Stimulated activated CD8-positive, alpha-beta memory T cell treated with anti-CD3 and anti-CD28 coated beads, Interleukin-4, amount 100 ng/mL, for 24 hours (primary cell): ENCODE results near the gene CHURC1.

Experiments
- DNase-seq: peaks from one replicate; pipeline ENCODE4 v3.0.0-alpha.2; 2020; ENCODE audit warnings: low read depth

Gene CHURC1

DNA sequence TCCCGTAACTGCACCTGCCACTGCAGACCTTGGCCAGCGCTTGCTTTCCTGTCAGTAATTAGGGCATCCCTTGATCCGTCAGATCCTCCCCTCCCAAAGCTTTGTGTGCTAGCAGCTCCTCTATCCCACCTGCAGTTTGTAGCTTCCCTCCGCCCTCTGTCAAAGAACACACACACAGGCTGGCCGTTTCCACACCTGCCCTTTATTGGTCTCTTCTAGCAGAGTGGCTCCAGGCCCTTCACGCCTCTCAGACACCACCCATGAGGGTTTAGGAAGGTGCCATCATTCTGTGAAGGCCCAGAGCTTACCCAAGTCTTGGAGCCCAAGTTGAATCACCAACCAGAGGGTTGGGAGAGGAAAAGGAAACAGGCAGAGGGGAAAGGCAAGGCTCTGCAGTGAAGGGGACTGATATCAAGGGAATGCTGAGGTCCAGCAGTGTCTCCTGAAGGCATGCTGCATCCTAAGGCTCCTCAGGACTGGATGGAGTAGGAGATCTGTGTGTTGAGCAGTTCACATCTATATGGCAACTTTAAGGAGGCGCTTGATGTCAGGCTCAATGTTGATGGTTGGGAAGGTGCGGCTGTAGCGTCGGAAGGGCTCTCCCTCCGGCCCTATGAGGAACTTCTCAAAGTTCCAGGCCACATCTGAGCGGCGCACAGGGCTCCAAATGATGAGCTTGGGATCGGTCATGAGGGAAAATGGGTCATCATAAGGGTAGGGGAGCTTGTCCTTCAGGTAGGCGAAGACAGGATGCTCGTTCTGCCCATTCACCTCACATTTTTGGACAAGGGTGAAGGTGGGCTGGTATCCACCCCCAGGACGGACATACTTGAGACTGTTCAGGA is 24.9 kb downstream of the CHURC1 start:
- DNase-seq = no peak

DNA sequence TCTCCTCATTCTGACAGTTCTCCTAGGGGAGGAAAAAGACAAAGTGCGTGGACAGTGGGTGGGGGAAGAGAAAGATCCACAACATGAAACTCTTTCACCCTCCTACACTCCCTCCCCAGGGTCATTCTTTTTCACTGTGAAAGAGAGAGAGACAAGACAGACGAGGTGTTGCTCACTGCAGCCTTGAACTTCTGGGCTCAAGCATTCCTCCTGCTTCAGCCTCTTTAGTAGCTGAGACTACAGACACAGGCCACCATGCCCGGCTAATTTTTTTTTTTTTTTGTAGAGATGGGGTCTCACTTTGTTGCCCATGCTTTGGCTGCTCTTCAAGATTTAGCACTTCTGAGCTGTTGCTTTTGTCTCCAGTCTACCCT is 25.5 kb downstream of the CHURC1 start:
- no peak for DNase-seq

DNA sequence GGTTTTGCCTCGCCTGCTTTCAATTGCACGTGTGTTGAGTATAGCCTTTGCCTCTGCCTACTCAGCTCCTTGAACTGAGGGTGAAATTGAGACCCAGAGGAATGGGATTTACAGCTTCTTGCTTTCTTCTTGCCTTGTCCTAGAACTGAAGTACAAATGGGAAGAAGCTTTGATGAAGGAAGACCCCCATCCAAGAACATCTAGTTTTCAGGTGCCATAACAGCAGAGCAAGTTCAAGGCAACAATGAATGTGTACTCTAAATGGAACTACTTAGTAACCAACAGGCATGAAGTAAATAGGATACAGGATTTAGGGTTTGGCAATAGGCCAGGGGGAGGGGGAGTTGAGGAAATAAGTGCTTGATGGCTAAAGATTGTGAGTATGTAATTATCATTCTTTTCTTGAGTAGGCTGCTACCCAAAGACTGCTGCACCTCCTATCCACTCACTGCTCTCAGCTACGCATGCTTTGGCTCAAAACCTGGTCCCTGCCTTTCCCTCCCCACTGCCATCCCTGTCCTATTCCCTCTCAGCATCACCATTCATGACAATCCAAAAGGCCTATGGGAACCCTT is 26.2 kb downstream of the CHURC1 start:
- no peak for DNase-seq

DNA sequence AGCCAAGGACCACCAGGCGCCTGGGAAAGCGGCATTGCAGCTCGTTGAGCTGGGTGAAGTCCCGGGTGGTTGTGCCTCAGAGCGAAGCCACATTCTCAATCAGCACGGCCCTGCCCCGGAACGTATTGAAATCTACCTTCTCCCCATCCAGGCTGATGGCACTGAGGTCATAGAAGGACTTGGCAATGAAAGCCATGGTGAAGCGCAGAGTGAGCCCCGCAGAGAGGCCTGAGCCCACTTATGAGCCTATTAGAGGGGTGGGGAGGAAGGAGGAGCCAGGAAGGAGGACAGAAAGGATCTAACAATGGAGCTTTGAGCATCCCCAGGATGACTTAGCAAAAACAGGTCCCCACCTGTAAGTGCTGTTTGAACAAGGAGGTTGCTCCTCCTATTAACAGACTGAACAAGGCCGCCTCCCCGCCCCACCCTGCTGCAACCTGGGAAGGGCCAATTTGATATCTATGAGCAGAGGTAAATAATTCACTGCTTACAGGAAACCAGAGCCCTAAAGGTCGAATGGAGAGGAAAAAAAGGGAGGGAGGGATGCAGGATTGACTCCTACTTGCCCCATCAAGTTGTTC is 28.4 kb downstream of the CHURC1 start, which contains the start of gene GPX2:
TSS of gene GPX2 (minus strand) at position 215 of the 581 bp plus-strand sequence. CDS start at position 196, 19 bp downstream.
- no peak for DNase-seq

- DNase-seq = no peak
These were observed 29.3 kb downstream of the CHURC1 start for GRCh38 chr14:64943556-64943955.

GRCh38 chr14:64944041-64944440 is 29.8 kb downstream of the CHURC1 start:
- no peak for DNase-seq

- no peak for DNase-seq
These were observed 30.6 kb downstream of the CHURC1 start for GRCh38 chr14:64944861-64945260.

GRCh38 chr14:64945431-64946178 is 31.4 kb downstream of the CHURC1 start:
- DNase-seq = no peak

- DNase-seq = no peak
These were observed 32.2 kb downstream of the CHURC1 start for GRCh38 chr14:64946310-64947045.

GRCh38 chr14:64947710-64948611 is 33.7 kb downstream of the CHURC1 start:
- no peak for DNase-seq

DNA sequence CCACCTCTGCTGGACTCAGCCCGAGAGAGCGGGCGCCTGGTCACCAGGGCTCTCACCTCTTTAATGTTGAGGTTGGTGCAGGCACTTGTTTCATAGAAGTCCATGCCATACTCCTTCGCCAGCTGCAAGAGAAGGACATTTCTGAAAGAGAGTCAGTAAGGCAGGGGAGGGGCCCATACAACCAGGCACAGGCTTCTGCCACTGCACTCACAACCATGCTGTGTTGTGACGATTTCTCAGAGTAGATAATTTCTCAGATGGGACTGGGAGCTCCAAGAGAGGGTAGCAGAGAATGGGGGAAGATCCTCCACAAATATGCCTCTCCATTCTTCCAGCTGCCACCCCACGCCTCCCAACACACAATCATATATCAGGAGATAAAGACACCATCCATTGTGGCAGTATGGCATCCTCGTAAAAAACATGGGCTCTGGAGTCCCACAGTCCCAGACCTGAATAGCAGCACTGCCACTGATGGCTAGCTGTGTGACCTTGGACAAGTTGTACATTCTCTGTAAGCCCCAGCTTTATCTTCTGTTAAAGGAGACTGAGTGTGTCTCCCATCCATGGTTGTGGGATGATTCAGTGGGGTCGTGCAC is 34.5 kb downstream of the CHURC1 start:
- no peak for DNase-seq

DNA sequence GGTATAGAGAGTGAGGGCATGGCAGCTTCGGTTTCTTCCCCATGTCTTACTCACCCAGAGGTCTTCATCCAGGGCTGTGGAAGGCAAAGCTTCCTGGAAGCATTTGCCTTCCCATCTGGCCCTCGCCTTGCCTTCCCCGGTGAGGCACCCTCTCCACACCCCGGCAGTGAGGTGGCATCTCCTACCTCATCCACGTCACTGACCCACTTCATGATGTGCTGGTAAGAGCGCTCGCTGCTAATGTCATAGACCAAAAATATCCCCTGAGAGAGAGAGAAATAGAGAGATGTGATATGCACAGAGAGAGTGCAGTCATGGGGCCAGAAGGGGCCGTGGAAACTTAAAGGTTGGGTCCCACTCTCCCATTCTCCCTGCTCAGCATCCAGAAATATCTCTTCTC is 36.6 kb downstream of the CHURC1 start:
- DNase-seq = no peak

DNA sequence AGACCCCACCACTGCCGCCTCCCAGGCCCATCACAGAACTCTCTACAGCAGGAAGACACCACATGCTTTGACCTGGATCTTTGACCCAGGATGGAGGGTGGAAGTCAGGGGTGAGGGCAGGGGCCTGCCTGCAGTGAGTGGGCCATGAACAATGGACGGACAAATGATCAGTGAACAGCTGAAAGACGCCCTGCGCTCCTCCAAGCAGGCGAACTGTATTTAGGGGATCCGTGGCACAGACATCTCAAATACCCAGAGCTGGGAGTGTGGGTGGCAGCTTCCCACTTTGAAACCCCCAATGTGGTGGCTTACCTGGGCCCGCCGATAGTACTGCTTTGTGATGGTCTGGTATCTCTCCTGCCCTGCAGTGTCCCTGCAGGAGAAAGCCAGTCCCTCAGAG is 37.0 kb downstream of the CHURC1 start:
- DNase-seq = no peak

GRCh38 chr14:64951724-64952123 is 37.5 kb downstream of the CHURC1 start:
- DNase-seq = no peak

GRCh38 chr14:64952598-64953309 is 38.5 kb downstream of the CHURC1 start:
- DNase-seq = no peak

DNA sequence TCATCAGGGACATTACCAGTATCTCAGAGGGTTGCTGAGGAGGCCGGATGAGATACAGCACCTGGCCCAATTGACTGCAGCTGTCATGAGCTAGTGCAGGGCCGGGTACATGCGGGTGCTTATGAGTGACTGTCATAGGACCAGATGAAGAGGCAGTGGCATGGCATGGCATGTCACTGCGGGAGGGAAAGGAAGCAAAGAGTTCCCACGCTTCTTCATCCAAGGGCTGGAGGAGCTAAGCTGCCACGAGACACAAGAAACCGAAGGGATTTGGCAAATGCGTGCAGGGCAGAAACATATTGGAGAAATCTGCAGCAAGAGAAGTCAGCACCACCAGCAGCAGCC is 39.0 kb downstream of the CHURC1 start:
- no peak for DNase-seq

GRCh38 chr14:64953661-64954060 is 39.4 kb downstream of the CHURC1 start:
- no peak for DNase-seq

DNA sequence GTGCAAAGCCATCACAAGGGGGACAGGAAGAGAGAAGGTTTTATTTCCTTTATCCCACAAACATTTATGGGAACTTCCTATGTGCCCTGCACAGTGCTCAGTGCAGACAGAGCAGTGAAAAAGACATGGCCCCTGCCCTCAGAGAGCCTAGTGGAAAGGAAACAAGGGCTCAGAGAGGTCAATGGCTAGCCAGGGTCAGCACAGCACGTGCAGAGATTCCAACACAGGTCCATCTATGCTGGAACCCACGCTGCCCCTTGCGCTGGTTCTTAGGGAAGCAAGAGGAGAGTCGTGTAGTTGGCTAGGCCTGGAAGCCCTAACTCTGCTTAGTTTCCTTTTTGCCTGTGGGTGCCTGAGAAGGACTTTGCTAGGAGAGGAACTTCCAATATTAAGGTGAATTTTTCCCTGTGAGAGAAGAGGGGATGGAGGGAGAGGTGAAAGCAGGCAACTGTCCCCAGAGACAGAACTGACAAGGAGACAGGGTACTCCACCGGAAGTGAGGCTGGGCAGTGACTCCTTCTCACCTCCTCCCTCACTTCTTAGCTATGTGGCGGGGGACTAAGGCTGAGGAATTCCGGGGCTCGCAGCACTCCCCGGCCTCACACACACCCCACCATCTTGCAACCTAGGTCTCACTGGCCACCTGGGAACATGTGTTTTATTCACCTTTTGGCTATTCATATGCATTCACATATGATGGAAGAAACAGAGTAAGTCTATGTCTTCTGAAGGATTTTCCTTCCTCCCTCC is 40.4 kb downstream of the CHURC1 start:
- no peak for DNase-seq

DNA sequence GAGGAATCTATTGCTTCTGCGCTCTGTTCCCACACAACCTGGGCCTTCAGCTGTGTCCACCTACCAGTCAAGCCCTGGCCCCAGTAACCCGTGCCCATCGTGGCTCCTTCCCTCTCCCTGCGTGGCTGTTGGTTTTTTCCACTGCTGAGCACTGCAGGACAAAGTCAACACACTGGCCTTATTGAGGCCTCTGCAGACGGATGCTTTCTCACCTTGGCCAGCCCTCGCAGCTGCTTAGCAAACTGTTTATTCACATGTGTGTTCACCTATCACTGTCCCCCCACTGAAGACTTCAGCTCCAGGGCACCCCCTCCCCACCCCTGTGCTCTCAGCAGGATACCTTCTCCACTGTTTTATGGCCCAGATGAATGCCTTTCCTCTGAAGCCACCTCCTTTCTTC is 41.0 kb downstream of the CHURC1 start:
- DNase-seq = no peak
